ENCODE measurements around the gene KRT7. TPM values are rescaled to one million over a fixed set of nuclear protein-coding genes. Genes with fewer than 3 reads are reported as not detected.

The KRT7 gene
- total RNA-seq, 2 experiments from 2014 or later = not detected

- H2AFZ ChIP-seq (ENCODE audit: low read length) = no peak overlapping the region
- no peaks in the 10 kb centered on the region for H3K4me1 ChIP-seq (ENCODE audit: insufficient read depth, low read length, poor library complexity, severe bottlenecking)
- BruUV-seq (replicated peaks) = no TSS peak
- no peaks in the 10 kb centered on the region for H3K9me3 ChIP-seq (ENCODE audit: low read length)
- intact Hi-C loops (cut with micrococcal nuclease; ENCODE audit: unreplicated experiment) = no loop called here
- H3K4me2 ChIP-seq (ENCODE audit: low read length) = no peak overlapping the region
- H3K36me3 ChIP-seq (ENCODE audit: insufficient read depth, low read length) = no peaks in the 10 kb centered on the region
- H3K4me3 ChIP-seq (ENCODE audit: low read depth, low read length, poor library complexity, severe bottlenecking) = no peak overlapping the region
- CTCF ChIA-PET (ENCODE audit: unreplicated experiment) = no interaction called here
- TF ChIP-seq EZH2phosphoT487 (IDR thresholded peaks at IDR 0.05; ENCODE audit: borderline replicate concordance, low read depth, low read length) (no peak), CTCF (conservative IDR thresholded peaks at IDR 0.05; ENCODE audit: low read length) (no peak)
- DNase-seq (ENCODE audit: low spot score) = no peak
- no peak overlapping the region for H3K27ac ChIP-seq (ENCODE audit: low read depth, low read length, poor library complexity, severe bottlenecking)
- POLR2A ChIA-PET = no interaction called here
- no peaks in the 10 kb centered on the region for H3K79me2 ChIP-seq (ENCODE audit: insufficient read depth, low read depth, low read length)
- no peaks in the 10 kb centered on the region for H3K9me2 ChIP-seq (ENCODE audit: insufficient read depth, low read length)
- no peaks in the 10 kb centered on the region for H4K20me1 ChIP-seq (ENCODE audit: insufficient read depth, low read length)
These were observed 25.4 kb downstream of the KRT7 start for GRCh38 chr12:52258335-52258901.

GRCh38 chr12:52259657-52260243, 26.7 kb downstream of the KRT7 start:
- H3K36me3 ChIP-seq (ENCODE audit: insufficient read depth, low read length) = no peaks in the 10 kb centered on the region
- no peak overlapping the region for H3K27ac ChIP-seq (ENCODE audit: low read depth, low read length, poor library complexity, severe bottlenecking)
- ChIA-PET POLR2A (no interaction called here), CTCF (ENCODE audit: unreplicated experiment) (no interaction called here)
- intact Hi-C loops (cut with micrococcal nuclease; ENCODE audit: unreplicated experiment) = no loop called here
- H3K79me2 ChIP-seq (ENCODE audit: insufficient read depth, low read depth, low read length) = no peaks in the 10 kb centered on the region
- no peak overlapping the region for H3K4me3 ChIP-seq (ENCODE audit: low read depth, low read length, poor library complexity, severe bottlenecking)
- H3K9me3 ChIP-seq (ENCODE audit: low read length) = no peaks in the 10 kb centered on the region
- H4K20me1 ChIP-seq (ENCODE audit: insufficient read depth, low read length) = no peaks in the 10 kb centered on the region
- no peak for TF ChIP-seq CTCF (conservative IDR thresholded peaks at IDR 0.05; ENCODE audit: low read length)
- no peak for TF ChIP-seq EZH2phosphoT487 (IDR thresholded peaks at IDR 0.05; ENCODE audit: borderline replicate concordance, low read depth, low read length)
- H3K4me2 ChIP-seq (ENCODE audit: low read length) = no peak overlapping the region
- no peaks in the 10 kb centered on the region for H3K4me1 ChIP-seq (ENCODE audit: insufficient read depth, low read length, poor library complexity, severe bottlenecking)
- H2AFZ ChIP-seq (ENCODE audit: low read length) = no peak overlapping the region
- no peak for DNase-seq (ENCODE audit: low spot score)
- no peaks in the 10 kb centered on the region for H3K9me2 ChIP-seq (ENCODE audit: insufficient read depth, low read length)
- BruUV-seq (replicated peaks) = no TSS peak
